Aorta (tissue), 5 donors: ENCODE data around the gene CNGA4. TPM values are rescaled to one million over a fixed set of nuclear protein-coding genes. Genes with fewer than 3 reads are reported as not detected.

Experiments
- ATAC-seq: fragments of 200-7000 bp; cut with Tn5 transposase; one replicate; pipeline ENCODE4 v1.9.1; 2022; ENCODE audit warnings: moderate library complexity; ENCODE audit not compliant: low FRiP score
- DNase-seq, 2 donors: peaks; one replicate each; pipeline ENCODE4 v3.0.0-alpha.2; 2020
- H3K27ac ChIP-seq, 2 donors: one replicate each; pipeline ENCODE4 v1.5.1; 2013; ENCODE audit warnings: low read length in 2 of 2, mild to moderate bottlenecking in 2 of 2, moderate library complexity in 2 of 2, control low read depth in 1 of 2, inconsistent platforms in 1 of 2, low read depth in 1 of 2
- H3K27me3 ChIP-seq, 2 donors: one replicate each; pipeline ENCODE4 v1.6.1; 2013; ENCODE audit warnings: control low read depth in 1 of 2, low read length in 1 of 2, mild to moderate bottlenecking in 1 of 2, moderate library complexity in 1 of 2; ENCODE audit not compliant: insufficient read depth in 2 of 2, control insufficient read depth in 1 of 2
- H3K36me3 ChIP-seq, 2 donors: one replicate each; pipeline ENCODE4 v1.6.1; 2013; ENCODE audit warnings: control low read depth in 1 of 2, low read length in 1 of 2, mild to moderate bottlenecking in 1 of 2; ENCODE audit not compliant: insufficient read depth in 2 of 2, control insufficient read depth in 1 of 2
- H3K4me1 ChIP-seq, 2 donors: one replicate each; pipeline ENCODE4 v1.6.1; 2013; ENCODE audit warnings: low read length in 2 of 2, control low read depth in 1 of 2, mild to moderate bottlenecking in 1 of 2, moderate library complexity in 1 of 2; ENCODE audit not compliant: insufficient read depth in 2 of 2, control insufficient read depth in 1 of 2
- H3K4me3 ChIP-seq, 2 donors: one replicate each; pipeline ENCODE4 v1.5.1; 2013; ENCODE audit warnings: low read length in 2 of 2, control low read depth in 1 of 2, mild to moderate bottlenecking in 1 of 2
- H3K9me3 ChIP-seq: one replicate; pipeline ENCODE4 v1.6.1; 2013; ENCODE audit warnings: mild to moderate bottlenecking, low read length; ENCODE audit not compliant: control insufficient read depth
- WGBS, 2 donors: extraction: QIAGEN DNeasy Blood & Tissue Kit; methylation state at CpG; one replicate each; pipeline ENCODE4 v1.1.7; 2013; 5-methylcytosine and 5-hydroxymethylcytosine counted together
- intact Hi-C, 2 donors: fragments of 100-400 bp; cut with DNase I; formaldehyde crosslinking; loops; one replicate each; pipeline versions ENCODE4 v1.14.2 to v1.15.0; 2022
- polyA plus RNA-seq, 2 donors: library from polyadenylated mRNA; stranded (reverse); fragments of 200-250 nt; gene quantifications; one replicate each; pipeline ENCODE4 v1.2.3, GENCODE V29; 2013
- total RNA-seq, 2 donors: library from RNA; stranded (reverse); fragmentation: NEBNext Ultra II Directional; extraction: Animal tissue kit (Norgen Biotek cat#: 25700); gene quantifications; one replicate each; pipeline ENCODE4 v1.2.1, GENCODE V29; 2021
- donor health status: healthy with polysubstance abuse.
- donor health status: Bipolar disorder and iron deficiency.
- donor health status: DM: no; HTN: no; CAD: no.
- donor health status: DM: no; HTN: no; CAD: no.
- donor health status: DM: yes; HTN: yes; CAD: no.

Gene CNGA4
- total and polyA plus RNA-seq, 4 donors: 0.33 to 0.38 (median 0.38) TPM; not detected in 1

- H3K27ac ChIP-seq: no peak overlapping the region
- H3K4me3 ChIP-seq: no peak overlapping the region
- 89 to 90% methylated on average over 19 of the region's 19 CpGs for WGBS, 2 donors
- intact Hi-C loops: no loop called here
- no peaks in the 10 kb centered on the region for H3K9me3 ChIP-seq
- no peak for ATAC-seq
- H3K36me3 ChIP-seq: peaks cover under 1 to 20% of the 10 kb centered on the region in 2 donors
- no peaks in the 10 kb centered on the region for H3K4me1 ChIP-seq
- no peaks in the 10 kb centered on the region for H3K27me3 ChIP-seq
- no peak for DNase-seq
These were observed 21.2 kb upstream of the CNGA4 start for GRCh38 chr11:6217722-6218121.

- Histone ChIP-seq H3K4me3 (no peak overlapping the region), H3K36me3 (peaks cover 3 to 29% of the 10 kb centered on the region in 2 donors), H3K27ac (no peak overlapping the region), H3K9me3 (no peaks in the 10 kb centered on the region), H3K27me3 (no peaks in the 10 kb centered on the region), H3K4me1 (no peaks in the 10 kb centered on the region)
- WGBS, 2 donors: 73 to 81% methylated on average over 2 of the region's 2 CpGs
- peak; percentile 43 for ATAC-seq
- DNase-seq: no peak
- intact Hi-C loops: no loop called here
These were observed 19.5 kb upstream of the CNGA4 start for GRCh38 chr11:6219359-6219758.

- DNase-seq (no peak), ATAC-seq (no peak)
- H3K4me1 ChIP-seq: no peaks in the 10 kb centered on the region
- 93% methylated on average over 17 of the region's 17 CpGs for WGBS, 2 donors
- intact Hi-C loops: no loop called here
- H3K4me3 ChIP-seq: no peak overlapping the region
- peaks cover 3 to 14% of the 10 kb centered on the region in 2 donors for H3K36me3 ChIP-seq
- no peaks in the 10 kb centered on the region for H3K9me3 ChIP-seq
- H3K27me3 ChIP-seq: no peaks in the 10 kb centered on the region
- no peak overlapping the region for H3K27ac ChIP-seq
These were observed 15.0 kb upstream of the CNGA4 start for GRCh38 chr11:6223854-6224253.

- no peaks in the 10 kb centered on the region for H3K4me1 ChIP-seq
- H3K36me3 ChIP-seq: peaks cover 3 to 14% of the 10 kb centered on the region in 2 donors
- no peak overlapping the region for H3K27ac ChIP-seq
- DNase-seq (no peak), ATAC-seq (no peak)
- WGBS, 2 donors: 90 to 91% methylated on average over 3 of the region's 3 CpGs
- H3K9me3 ChIP-seq: no peaks in the 10 kb centered on the region
- no peak overlapping the region for H3K4me3 ChIP-seq
- intact Hi-C loops: no loop called here
- H3K27me3 ChIP-seq: no peaks in the 10 kb centered on the region
These were observed 14.5 kb upstream of the CNGA4 start for GRCh38 chr11:6224421-6224820.

GRCh38 chr11:6225024-6225423, 13.9 kb upstream of the CNGA4 start:
- intact Hi-C loops: no loop called here
- H3K27me3 ChIP-seq: no peaks in the 10 kb centered on the region
- no peak overlapping the region for H3K27ac ChIP-seq
- no peak for ATAC-seq
- 74 to 80% methylated on average over 1 of the region's 1 CpG for WGBS, 2 donors
- no peaks in the 10 kb centered on the region for H3K9me3 ChIP-seq
- no peaks in the 10 kb centered on the region for H3K4me1 ChIP-seq
- H3K36me3 ChIP-seq: peaks cover 6 to 12% of the 10 kb centered on the region in 2 donors
- no peak for DNase-seq
- H3K4me3 ChIP-seq: no peak overlapping the region

- intact Hi-C loops: no loop called here
- no peaks in the 10 kb centered on the region for H3K4me1 ChIP-seq
- no peak overlapping the region for H3K27ac ChIP-seq
- ATAC-seq: no peak
- 76 to 82% methylated on average over 2 of the region's 2 CpGs for WGBS, 2 donors
- no peaks in the 10 kb centered on the region for H3K27me3 ChIP-seq
- H3K36me3 ChIP-seq: peaks cover 8 to 12% of the 10 kb centered on the region in 2 donors
- no peaks in the 10 kb centered on the region for H3K9me3 ChIP-seq
- no peak overlapping the region for H3K4me3 ChIP-seq
- DNase-seq: no peak
These were observed 13.0 kb upstream of the CNGA4 start for GRCh38 chr11:6225896-6226295.

GRCh38 chr11:6228520-6228919, 10.4 kb upstream of the CNGA4 start:
- H3K4me3 ChIP-seq: no peak overlapping the region
- 52 to 69% methylated on average over 3 of the region's 3 CpGs for WGBS, 2 donors
- no peak overlapping the region for H3K27ac ChIP-seq
- no peaks in the 10 kb centered on the region for H3K4me1 ChIP-seq
- H3K36me3 ChIP-seq: peaks cover 5% of the 10 kb centered on the region in 2 donors
- no peaks in the 10 kb centered on the region for H3K9me3 ChIP-seq
- no peak for DNase-seq
- ATAC-seq: no peak
- H3K27me3 ChIP-seq: no peaks in the 10 kb centered on the region
- intact Hi-C loops: no loop called here

GRCh38 chr11:6229911-6230310, 9.0 kb upstream of the CNGA4 start:
- no peaks in the 10 kb centered on the region for H3K4me1 ChIP-seq
- intact Hi-C loops: no loop called here
- no peaks in the 10 kb centered on the region for H3K9me3 ChIP-seq
- DNase-seq (no peak), ATAC-seq (no peak)
- H3K27ac ChIP-seq: no peak overlapping the region
- 76 to 77% methylated on average over 2 of the region's 2 CpGs for WGBS, 2 donors
- no peaks in the 10 kb centered on the region for H3K27me3 ChIP-seq
- H3K36me3 ChIP-seq: peaks cover 0 to 5% of the 10 kb centered on the region in 2 donors
- no peak overlapping the region for H3K4me3 ChIP-seq

- intact Hi-C loops: no loop called here
- ATAC-seq: no peak
These were observed 6.0 kb upstream of the CNGA4 start for GRCh38 chr11:6232899-6233298.

More at GRCh38 chr11:6232899-6233298, 6.0 kb upstream of the CNGA4 start:
- Histone ChIP-seq H3K27me3 (no peaks in the 10 kb centered on the region), H3K36me3 (peaks cover 0 to 5% of the 10 kb centered on the region in 2 donors), H3K9me3 (no peaks in the 10 kb centered on the region), H3K27ac (no peak overlapping the region), H3K4me3 (no peak overlapping the region), H3K4me1 (no peaks in the 10 kb centered on the region)
- DNase-seq: no peak
